ENCODE data around the gene CELF2. TPM values are rescaled to one million over a fixed set of nuclear protein-coding genes. Genes with fewer than 3 reads are reported as not detected.

The CELF2 gene
- total and polyA plus RNA-seq, 8 donors, result 58.0 to 107 (median 65.9) TPM

GRCh38 chr10:11265484-11265883, 247.8 kb downstream of the CELF2 start:
- intact Hi-C loops (cut with DNase I), result no loop called here
- no peaks in the 10 kb centered on the region for H3K27me3 ChIP-seq
- DNase-seq, result no peak
- no peak overlapping the region for H3K4me3 ChIP-seq
- ATAC-seq, result no peak
- H3K36me3 ChIP-seq, result peaks cover 0 to 80% of the 10 kb centered on the region in 2 donors
- peaks cover 0 to 5% of the 10 kb centered on the region in 2 donors for H3K4me1 ChIP-seq
- TF ChIP-seq CTCF (IDR thresholded peaks at IDR 0.05), result no peak
- no peaks in the 10 kb centered on the region for H3K9me3 ChIP-seq
- H3K27ac ChIP-seq, result no peak overlapping the region

DNA sequence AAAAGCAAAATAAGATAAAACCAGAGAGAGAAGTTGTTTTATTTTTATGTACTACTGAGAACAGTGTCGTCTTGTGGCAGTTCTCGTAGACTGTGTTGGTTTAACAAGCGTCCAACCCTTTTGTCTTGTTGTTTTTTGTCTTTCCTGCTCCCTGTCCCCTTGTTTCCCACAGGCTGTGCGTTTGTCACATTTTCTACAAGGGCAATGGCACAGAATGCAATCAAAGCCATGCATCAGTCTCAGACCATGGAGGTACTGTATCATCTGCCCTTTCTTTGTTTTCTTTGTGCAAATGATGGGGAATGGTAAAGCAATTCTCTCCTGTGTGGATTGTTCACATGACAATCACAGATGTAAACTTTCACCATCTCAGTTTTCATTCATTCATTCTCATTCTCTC, 248.8 kb downstream of the CELF2 start:
- intact Hi-C loops (cut with DNase I), result no loop called here
- no peak for DNase-seq
- ATAC-seq, result no peak
- H3K9me3 ChIP-seq, result no peaks in the 10 kb centered on the region
- no peaks in the 10 kb centered on the region for H3K27me3 ChIP-seq
- H3K27ac ChIP-seq, result no peak overlapping the region
- H3K4me3 ChIP-seq, result no peak overlapping the region
- H3K4me1 ChIP-seq, result peaks cover 0 to 5% of the 10 kb centered on the region in 2 donors
- no peak for TF ChIP-seq CTCF (IDR thresholded peaks at IDR 0.05)
- H3K36me3 ChIP-seq, result peaks cover 0 to 80% of the 10 kb centered on the region in 2 donors

- peak; percentile 66 to 67 for TF ChIP-seq CTCF (IDR thresholded peaks at IDR 0.05)
- Histone ChIP-seq H3K36me3 (peaks cover 0 to 78% of the 10 kb centered on the region in 2 donors), H3K4me1 (peaks cover 0 to 5% of the 10 kb centered on the region in 2 donors), H3K9me3 (no peaks in the 10 kb centered on the region), H3K27me3 (no peaks in the 10 kb centered on the region), H3K27ac (no peak overlapping the region), H3K4me3 (no peak overlapping the region)
- intact Hi-C loops (cut with DNase I), result no loop called here
- peak; percentile 69 to 84 (median 76) for DNase-seq
- peak; percentile 94 for ATAC-seq
Measured at GRCh38 chr10:11270135-11270857, 252.6 kb downstream of the CELF2 start.

GRCh38 chr10:11270858-11271179, 253.1 kb downstream of the CELF2 start:
- Histone ChIP-seq H3K27ac (no peak overlapping the region), H3K27me3 (no peaks in the 10 kb centered on the region), H3K4me3 (no peak overlapping the region), H3K36me3 (peaks cover 0 to 84% of the 10 kb centered on the region in 2 donors), H3K4me1 (peaks cover 0 to 5% of the 10 kb centered on the region in 2 donors), H3K9me3 (no peaks in the 10 kb centered on the region)
- DNase-seq, result no peak
- intact Hi-C loops (cut with DNase I), result no loop called here
- TF ChIP-seq CTCF (IDR thresholded peaks at IDR 0.05), result peak in 1 of 2 donors; percentile 23
- no peak for ATAC-seq

DNA sequence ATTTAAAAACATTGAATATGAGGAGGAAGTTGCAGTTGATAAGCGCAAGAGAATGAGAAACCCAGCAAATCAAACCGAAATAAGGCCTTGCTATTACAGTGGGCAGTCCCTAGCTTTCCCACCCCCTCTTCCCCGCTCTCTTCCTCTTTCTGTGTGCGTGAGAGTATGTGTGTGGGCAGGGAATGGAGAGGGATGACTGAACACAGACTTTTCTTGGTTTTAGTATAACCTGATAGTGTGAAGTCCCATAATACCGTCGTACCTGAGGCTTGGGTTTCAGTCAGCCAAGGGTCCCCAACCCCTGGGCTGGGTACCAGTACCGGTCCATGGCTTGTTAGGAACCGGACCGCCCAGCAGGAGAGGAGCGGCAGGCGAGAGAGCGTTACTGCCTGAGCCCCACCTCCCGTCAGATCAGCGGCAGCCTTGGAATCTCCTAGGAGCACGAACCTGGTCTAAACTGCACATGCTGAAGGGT, 255.3 kb downstream of the CELF2 start:
- H3K9me3 ChIP-seq, result no peaks in the 10 kb centered on the region
- no peak overlapping the region for H3K27ac ChIP-seq
- TF ChIP-seq CTCF (IDR thresholded peaks at IDR 0.05), result no peak
- no peak overlapping the region for H3K4me3 ChIP-seq
- ATAC-seq (no peak), DNase-seq (no peak)
- H3K36me3 ChIP-seq, result peaks cover 0 to 89% of the 10 kb centered on the region in 2 donors
- intact Hi-C loops (cut with DNase I), result no loop called here
- peaks cover 0 to 5% of the 10 kb centered on the region in 2 donors for H3K4me1 ChIP-seq
- no peaks in the 10 kb centered on the region for H3K27me3 ChIP-seq

Data from left lung (tissue), 10 donors.